NT2/D1 (cell line): ENCODE measurements around the gene NAT16.

Experiments used
- SUZ12 ChIP-seq: IDR thresholded peaks from 2 replicates; pipeline ENCODE4 v1.6.1; 2011; ENCODE audit not compliant: insufficient read length, insufficient read depth; ENCODE audit errors: extremely low read depth
- YY1 ChIP-seq: IDR thresholded peaks from 2 replicates; pipeline ENCODE4 v1.6.1; 2011; ENCODE audit not compliant: insufficient read length, insufficient read depth
- ZNF274 ChIP-seq: IDR thresholded peaks from 2 replicates; pipeline ENCODE4 v1.6.1; 2011; ENCODE audit warnings: mild to moderate bottlenecking, low read depth, low read length

DNA sequence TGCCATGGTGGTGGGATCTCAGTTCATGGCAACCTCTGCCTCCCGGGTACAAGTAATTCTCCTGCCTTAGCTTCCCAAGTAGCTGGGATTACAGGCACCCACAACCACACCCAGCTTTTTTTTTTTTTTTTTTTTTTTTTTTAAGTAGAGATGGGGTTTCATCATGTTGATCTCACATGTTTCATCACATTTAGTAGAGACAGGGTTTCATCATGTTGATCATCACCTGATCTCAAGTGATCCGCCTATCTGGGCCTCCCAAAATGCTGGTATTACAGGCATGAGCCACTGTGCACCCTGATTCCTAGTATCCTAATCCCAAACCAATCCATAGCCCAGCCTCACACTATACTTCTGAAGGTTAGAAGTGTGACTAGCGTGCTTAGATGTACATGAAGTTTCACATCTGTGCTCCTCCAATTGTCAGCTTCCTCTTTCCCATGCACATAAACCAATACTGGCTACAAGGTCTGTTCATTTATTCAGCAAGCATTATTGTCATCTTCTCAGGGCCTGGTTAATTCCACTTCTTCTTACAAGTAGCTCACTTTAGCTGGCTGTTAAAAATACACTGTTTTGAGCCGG, 6.8 kb upstream of the NAT16 start:
- TF ChIP-seq YY1: no peak
- TF ChIP-seq SUZ12: no peak
- no peak for TF ChIP-seq ZNF274
